ENCODE measurements around the gene CIRBP.

CIRBP gene

DNA sequence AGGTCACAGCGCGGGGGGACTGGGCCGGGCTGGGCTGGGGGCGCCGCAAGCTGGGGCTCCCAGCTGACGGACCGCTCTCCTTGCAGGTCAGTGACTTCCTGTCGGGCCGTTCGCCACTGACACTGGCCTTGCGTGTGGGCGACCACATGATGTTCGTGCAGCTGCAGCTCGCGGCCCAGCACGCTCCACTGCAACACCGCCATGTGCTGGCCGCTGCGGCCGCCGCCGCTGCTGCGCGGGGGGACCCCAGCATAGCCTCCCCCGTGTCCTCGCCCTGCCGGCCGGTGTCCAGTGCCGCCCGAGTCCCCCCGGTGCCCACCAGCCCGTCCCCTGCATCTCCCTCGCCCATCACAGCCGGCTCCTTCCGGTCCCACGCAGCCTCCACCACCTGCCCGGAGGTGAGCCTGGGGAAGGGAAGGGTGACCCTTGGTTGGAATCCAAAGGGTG is 15.0 kb upstream of the CIRBP start:
- no peak for FAIRE-seq

DNA sequence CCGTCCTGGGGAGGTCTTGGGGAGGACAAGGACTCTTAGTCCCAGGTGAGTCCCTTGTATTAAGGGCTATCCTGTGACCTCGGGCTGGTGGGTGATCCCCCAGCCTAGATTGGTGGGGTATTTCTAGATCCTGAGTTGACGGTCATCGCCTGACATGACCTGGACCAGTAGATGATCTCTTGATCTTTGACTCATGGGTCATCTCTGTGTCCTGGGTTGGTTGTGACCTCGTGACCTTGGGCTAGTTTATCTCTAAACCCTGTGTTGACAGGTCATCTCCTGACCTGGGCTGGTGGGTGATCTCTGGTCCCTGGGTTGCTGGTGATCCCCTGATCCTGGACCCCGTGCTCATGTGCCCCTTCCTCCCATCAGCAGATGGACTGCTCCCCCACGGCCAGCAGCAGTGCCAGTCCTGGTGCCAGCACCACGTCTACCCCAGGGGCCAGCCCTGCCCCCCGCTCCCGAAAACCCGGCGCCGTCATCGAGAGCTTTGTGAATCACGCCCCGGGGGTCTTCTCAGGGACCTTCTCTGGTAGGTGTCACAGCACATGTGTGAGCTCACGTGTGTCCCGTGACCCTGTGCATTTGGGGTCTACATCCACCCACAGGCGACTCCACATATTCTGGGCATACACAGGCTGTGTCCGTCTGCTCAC is 14.5 kb upstream of the CIRBP start:
- DNase-seq (ENCODE audit: insufficient read length, low spot score), result no peak
- FAIRE-seq, result no peak

More for the DNA sequence above, 15.0 kb upstream of the CIRBP start:
- no peak for DNase-seq (ENCODE audit: insufficient read length, low spot score)

DNA sequence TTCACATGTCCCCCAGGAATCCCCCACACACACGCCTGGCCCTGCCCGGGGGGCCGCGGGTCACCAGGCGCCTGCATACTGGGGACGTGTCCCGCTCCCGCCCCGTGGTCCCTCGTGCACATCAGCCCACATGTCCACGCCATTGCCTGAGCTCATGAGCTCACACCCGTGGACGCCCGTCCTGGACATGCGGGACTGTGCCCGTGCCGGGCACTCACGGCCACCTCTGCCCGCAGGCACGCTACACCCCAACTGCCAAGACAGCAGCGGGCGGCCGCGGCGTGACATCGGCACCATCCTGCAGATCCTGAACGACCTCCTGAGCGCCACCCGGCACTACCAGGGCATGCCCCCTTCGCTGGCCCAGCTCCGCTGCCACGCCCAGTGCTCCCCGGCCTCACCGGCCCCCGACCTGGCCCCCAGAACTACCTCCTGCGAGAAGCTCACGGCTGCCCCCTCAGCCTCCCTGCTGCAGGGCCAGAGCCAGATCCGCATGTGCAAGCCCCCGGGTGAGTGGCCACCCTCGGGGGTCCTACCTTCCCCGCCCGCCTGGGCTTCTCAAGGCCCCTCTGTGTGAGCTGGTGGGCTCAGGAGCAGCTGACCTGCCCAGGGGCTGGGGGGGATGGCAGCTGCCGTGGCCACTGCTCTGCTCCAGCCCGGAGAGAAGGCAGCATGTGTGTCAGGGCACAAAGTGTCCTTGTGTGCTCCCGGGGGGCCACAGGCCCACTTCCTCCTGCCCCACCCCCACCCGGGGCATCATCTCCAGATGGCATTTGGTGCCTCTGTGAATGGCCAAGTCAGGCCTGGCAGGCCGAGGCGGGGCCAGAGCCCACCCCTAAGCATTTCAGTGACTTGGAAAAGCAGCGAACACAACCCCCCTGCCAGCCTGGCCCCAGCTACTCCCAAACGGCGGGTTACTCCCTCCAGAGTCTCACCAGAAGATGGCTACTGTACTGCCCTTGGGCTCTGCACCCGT is 13.7 kb upstream of the CIRBP start:
- FAIRE-seq, result no peak
- DNase-seq (ENCODE audit: insufficient read length, low spot score), result no peak

DNA sequence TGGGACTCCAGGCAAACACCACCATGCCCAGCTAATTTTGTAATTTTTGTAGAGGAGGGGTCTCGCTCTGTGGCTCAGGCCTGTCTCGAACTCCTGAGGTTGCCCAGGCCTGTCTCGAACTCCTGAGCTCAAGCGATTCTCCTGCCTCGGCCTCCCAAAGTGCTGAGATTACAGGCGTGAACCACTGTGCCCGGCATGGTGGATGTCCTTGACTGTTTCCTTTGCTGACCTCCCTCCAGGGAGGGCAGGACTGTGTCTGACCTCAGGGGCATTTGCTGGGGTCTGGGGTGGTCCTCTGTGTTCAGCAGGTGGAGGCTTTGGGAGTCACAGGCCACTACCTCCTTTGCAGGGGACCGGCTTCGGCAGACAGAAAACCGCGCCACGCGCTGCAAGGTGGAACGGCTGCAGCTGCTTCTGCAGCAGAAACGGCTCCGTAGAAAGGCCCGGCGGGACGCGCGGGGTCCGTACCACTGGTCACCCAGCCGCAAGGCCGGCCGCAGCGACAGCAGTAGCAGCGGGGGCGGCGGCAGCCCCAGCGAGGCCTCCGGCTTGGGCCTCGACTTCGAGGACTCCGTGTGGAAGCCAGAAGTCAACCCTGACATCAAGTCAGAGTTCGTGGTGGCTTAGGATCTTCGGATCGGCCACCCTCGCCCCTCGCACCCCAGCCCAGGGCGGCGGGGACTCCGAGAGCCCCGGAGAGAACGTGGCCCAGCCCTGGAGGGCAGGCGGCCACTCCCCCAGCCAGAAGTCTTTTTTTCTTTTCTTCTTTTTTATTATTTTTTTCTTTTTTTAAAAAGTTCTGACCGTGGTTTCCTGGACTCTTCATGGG is 12.3 kb upstream of the CIRBP start:
- no peak for DNase-seq (ENCODE audit: insufficient read length, low spot score)
- FAIRE-seq, result no peak

DNA sequence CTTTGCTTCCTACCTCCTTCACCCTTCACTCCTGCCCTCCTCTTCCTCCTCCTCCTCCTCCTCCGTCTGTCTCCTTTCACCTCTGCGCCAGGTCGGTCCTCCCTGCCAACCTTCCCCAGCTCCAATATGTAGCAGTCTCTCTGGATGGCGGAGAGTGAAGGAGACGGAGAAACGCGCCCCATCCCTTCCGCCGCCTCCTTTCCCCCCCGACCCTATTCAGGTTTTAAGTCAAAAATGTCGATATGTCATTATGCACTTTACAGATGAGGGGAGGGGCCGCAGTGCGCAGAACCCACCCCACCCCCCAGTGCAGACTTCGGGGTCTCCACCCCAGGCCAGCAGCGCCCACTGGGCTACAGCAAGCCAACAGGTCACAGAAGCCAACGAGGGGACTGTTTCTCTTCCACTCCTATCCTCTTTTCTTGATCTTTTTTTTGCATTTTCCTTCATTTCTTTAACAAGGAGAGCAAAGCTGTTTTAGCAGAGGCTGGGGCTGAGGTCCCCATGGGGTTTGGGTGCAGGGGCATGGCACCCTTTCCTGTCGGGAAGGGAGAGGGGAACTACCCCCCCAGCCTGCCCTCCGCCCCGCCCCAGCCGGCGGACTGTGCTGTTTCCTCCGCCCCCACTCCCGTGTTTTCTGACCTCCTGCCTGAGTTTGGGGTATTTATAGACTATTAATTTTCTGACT is 11.5 kb upstream of the CIRBP start:
- no peak for FAIRE-seq
- no peak for DNase-seq (ENCODE audit: insufficient read length, low spot score)

DNA sequence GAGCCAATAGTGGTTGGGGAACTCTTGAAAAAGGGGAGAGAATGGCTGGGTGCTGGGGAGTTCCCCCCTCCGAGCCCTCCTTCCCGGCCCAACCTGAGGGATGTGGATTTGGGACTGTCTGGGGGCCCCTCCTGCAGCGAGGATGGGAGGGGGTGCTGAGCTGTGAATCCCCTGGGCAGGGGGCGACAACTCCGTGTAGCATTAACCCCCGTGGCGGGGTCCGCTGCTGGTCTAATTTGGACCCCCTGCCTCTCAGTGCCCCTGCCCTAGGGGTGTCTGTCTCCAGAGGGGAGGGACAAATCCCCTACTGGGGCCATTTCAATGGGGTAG is 11.0 kb upstream of the CIRBP start:
- FAIRE-seq (no peak), DNase-seq (ENCODE audit: insufficient read length, low spot score) (no peak)

DNA sequence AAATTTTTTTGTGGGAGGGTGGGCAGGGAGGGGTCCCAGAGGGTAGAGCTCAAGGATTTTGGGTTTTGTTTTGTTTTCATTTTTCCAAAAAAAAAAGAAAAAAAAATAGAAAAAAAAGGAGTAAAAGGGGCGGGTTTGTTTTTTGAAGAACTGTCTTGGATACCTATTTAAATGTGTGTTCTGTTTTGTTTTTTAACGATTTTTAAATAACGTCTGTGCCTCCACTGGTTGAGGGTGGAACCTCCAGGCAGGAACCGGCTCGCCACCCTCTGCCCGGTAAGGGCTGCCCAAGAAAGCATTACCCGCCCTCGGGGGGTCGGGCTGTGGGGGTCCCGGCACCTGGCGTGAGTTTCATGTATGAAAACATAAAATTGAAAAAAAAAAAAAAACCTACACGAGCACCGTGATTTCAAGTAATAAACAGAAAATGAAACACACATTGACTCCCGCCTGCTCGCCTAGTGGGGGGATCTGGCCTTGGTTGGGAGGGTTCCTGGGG is 10.4 kb upstream of the CIRBP start:
- FAIRE-seq (no peak), DNase-seq (ENCODE audit: insufficient read length, low spot score) (no peak)

DNA sequence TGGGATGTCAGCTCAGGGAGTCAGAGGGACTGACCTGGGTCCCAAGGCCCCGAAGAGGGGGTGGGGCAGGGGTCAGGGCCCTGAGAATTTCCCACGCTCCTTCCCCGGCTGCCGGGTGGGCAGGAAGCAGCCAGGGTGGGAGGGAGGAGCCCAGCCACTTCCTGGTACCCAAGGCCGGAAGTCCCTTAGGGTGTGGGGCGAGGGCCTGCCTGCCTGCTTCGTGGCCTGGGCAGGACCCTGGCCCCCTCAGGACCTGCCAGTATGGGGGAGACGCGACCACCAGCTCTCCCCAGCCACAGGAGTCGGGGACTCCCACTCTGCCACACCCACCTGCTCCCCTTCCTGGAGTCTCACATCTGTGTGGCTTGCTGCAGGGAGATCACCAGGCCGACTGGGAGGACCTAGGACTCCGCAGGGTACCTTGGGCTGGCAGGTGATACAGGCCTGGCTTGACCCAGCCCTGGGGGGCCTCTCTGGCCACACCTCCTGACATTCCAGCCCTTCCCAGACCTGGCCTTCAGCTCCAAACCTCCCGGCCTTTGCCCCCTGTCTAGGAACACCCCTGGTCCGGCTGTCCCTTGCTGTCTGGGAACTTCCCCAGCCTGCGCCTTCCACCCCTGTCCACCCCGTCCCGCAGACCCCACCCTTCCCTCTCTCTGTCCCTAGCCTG is 9.8 kb upstream of the CIRBP start:
- DNase-seq (ENCODE audit: insufficient read length, low spot score) (no peak), FAIRE-seq (no peak)

DNA sequence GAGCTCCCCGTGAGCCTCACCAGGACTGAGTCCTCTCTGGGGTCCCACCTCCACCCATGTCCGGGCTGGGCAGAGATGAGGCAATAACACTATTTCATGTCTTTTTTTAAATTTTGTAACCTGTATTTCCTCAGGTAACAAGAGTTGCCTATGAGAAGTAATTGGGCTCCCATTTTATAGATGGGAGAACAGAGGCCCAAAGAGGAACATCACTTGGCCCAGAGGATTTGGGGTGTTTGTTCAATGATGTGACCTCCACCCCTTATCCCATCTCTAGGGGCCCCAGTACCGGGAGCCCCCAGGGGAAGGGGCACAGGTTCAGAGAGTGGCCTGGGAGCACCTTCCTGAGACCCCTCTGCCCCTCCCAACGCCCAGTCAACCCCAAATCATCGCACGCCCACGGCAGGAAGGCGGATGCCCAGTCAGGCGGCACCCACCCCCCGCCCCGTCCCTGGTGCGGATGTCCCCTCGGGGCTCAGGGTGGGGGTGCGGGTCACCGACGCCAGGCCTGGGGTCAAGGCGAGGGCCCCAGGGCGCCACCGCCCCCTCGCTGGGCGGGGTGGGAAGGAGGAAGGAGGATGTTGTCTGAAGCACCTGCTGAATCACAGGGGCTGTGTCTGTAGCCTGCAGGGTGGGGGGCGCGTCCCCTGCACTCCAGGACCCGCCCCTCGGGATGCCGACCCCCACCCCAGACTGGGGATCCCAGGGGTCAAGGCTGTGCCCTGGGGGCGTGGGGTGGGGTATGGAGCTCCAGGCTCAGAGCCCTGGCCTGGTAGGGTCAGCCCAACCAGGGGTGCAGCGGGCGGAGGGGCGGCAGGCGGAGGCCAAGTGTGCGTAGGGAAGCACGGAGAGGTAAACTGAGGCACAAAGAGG is 9.0 kb upstream of the CIRBP start:
- DNase-seq (ENCODE audit: insufficient read length, low spot score), result no peak
- no peak for FAIRE-seq

DNA sequence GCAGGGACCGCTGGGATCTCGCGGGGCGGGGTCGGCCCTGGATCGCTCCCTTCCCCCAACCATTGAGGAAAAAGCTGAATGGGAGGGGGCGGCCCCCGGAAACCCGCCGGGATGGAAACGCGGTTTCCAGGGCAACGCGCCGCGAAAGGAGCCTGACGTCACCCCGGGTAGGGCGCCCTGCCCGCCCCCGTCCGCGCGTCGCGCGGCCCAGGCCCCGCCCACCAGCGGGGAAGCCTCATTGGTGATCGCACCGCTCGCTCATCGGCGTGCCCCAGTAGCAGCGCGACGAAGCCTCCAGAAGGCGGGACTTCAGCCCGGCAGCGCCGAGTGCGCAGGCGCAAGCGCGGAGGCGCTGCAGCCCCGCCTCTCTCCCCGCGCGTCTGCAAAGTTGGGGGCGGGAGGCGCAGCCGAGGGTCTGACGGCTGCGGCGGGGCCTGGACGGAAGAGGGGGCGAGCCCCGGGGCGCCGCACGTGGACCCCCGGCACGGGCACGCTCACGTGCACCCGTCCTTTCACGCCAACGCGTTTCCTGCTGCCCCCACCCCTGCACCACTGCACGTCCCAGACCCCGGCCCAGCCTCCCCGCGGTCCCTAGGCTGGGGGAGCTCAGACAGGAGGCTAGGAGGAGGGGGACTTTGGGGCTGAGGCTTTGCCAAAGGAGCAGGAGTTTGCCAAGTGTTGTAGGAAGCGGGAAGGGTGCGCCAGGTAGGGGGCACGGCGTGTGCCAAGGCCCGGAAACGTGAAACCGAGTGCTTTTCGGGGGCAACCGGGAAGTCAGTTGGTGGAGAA is 8.2 kb upstream of the CIRBP start:
- FAIRE-seq, result peak; percentile 68
- no peak for DNase-seq (ENCODE audit: insufficient read length, low spot score)

DNA sequence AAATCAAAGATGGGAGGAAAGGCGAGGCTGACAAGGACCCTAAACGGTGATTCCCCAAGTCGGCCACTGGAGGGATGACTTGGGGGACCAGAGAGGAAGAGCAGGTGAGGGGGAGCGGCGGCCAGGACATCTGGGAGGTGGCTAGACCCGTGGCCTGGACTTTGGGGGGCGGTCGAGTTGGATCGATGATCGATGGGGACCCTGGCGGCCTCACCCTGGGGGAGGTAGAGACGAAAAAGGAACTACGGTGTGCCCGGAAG is 7.7 kb upstream of the CIRBP start:
- no peak for FAIRE-seq
- DNase-seq (ENCODE audit: insufficient read length, low spot score), result no peak

DNA sequence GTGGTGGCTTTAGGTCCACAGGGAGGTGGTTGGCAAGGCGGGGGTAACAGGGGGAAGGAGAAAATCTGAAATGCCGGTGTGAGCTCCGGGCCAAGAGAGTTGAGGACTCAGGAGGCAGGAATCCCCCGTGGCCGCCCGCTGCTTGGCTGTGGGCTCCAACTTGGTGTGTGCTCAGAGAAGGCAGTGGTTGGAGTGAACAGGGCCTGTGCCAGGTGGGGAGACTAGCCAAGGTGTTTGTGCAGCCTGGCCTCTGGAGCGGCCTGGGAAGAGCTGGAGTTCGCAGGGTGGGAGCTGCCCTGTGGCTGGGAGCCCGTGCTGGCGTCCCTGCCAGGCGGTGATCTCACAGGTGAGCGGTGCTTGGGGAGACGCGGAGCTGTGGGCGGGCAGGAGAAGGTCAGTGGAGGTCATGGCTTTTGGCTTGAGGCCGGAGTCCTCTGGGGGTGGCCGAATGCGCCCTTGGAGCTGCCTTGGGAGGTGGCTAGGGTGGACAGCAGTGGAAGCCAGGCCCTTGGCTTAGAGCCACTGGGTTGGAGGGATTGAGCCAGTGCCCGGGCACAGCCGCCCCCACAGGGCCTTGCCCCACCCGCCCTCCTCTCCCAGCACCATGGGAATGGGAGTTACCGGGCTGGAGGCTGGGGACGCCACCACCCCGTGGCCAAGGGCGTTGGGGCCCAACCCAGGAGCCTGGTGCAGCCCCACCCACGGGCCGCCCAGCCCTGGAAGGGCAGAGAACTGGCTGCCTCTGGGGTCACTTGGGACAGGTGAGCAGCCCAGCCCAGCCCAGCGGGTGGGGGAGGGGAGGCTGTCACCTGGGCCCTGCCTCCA is 7.1 kb upstream of the CIRBP start:
- FAIRE-seq (no peak), DNase-seq (ENCODE audit: insufficient read length, low spot score) (no peak)

DNA sequence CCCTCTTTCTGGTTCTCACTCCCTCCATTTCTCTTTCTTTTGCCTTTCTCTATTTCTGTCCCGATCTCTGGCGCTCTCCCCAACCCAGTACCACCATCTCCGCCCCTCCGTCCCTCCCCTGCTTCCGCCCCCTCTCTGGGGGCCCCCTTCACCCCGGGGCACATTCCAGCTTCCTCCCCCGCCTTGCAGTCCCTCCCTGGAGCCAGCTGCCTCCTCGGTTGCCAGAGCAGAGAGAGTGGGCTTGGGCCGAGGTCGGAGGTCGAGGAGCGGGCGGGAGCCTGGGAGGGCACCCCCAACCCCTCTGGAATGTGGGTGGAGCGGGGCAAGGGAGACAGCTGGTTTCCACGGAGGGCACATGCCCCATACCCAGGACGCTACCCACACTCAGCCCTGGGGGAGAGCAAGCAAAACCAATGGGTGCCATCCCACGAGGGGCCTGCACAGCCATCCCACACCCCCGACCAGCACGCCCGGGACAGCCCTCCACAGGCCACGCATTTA is 6.5 kb upstream of the CIRBP start:
- DNase-seq (ENCODE audit: insufficient read length, low spot score), result no peak

DNA sequence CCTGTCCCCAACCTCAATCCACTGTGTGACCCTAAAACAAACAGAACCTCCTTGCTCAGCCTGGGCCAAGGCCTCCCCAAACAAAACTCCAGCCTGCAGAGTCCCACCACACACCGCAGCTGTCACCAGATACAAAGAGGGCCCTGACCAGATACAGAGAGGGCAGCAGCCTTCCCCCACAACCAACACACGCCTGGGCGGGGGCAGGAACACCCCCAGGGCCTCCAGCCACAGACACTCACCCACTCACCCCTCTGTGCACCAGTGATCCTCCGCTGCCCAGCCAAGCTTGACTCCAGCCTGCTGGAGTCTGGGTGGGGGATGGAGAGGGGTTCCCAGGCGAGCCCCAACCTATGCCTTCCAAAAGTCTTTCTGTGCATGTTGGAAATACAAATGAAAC is 5.9 kb upstream of the CIRBP start:
- FAIRE-seq (no peak), DNase-seq (ENCODE audit: insufficient read length, low spot score) (no peak)

More for the DNA sequence above, 6.5 kb upstream of the CIRBP start:
- peak; percentile 13 for FAIRE-seq

DNA sequence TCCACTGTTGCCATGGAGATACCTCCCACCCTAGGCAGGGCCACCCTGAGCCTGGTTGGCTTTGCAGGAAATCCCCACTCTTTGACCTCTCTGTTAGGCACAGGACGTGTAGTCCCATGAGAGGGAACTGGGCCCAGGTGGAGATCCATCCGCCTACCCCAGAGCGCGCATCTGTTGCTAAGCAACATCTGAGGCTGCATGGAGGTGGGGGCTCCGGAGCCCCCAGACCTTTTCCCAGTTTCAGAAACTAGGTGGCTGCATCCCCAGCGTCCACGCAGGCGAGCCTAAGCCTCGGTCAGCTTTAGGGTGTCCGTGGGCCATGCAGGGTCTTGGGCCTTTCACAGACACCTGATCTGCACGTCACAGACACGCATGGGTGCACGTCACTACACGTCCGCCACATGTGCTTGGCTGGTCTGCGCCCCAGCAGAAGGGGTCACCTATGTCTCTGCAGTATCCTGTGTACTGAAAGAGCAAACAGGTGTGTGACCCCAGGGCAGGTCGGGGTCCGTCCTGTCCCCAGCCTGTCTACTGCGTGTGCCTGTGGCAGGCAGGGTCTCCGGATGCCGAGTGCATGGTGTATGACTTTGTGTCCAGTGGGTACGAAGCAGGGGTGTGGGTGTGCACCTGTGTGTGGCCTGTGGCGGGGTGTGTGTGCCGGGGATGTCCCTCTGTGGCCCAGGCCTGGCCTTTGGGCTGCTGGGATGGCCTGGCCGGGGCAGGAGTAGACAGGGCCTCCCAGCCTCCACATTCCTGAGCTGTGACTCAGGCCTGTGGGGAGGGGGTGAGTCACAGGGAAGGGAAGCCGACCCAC is 4.1 kb upstream of the CIRBP start:
- peak; percentile 86 for FAIRE-seq
- peak; percentile 77 for DNase-seq (ENCODE audit: insufficient read length, low spot score)

DNA sequence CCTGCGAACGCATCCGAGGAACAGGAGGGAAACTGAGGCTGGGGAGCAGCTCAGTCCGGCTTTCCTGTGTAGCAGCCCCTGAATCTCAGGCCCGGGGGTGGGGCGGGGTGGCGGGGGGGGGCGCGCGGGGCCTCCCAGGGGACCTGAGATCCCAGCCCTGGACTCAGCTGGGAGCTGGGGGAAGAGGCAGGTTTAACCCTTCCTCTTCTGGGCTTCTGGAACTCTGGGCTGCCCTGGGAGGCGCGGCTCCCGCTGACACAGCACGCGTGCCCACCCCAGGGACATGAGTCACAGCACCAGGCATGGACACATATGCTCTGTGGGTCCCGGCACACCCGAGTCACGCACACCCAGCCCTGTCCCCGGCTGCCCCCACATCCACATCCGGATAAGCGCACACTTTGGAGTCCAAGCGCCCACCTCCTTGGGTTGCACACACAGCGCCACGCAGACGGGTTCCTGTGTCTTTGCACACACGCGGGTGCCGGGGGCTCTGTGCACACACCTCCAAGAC is 3.5 kb upstream of the CIRBP start:
- FAIRE-seq (no peak), DNase-seq (ENCODE audit: insufficient read length, low spot score) (no peak)

Data from HTR-8/SVneo (cell line).